PFSK-1 (cell line): ENCODE data around the gene LMNTD2.

Source experiments
- FOXP2 ChIP-seq: optimal IDR thresholded peaks from 2 replicates; pipeline ENCODE3; 2011; ENCODE audit warnings: borderline replicate concordance, control low read depth, inconsistent platforms; ENCODE audit not compliant: insufficient read depth; ENCODE audit errors: extremely low read length, extremely low read depth
- POLR2AphosphoS5 ChIP-seq: IDR thresholded peaks from 2 replicates; pipeline ENCODE4 v1.6.1; 2012; ENCODE audit warnings: low read depth, mild to moderate bottlenecking, control low read depth, low read length, moderate library complexity
- SIN3A ChIP-seq: IDR thresholded peaks from 2 replicates; pipeline ENCODE4 v1.6.1; 2012; ENCODE audit warnings: mild to moderate bottlenecking, low read length, moderate library complexity, borderline replicate concordance; ENCODE audit not compliant: insufficient read depth
- TAF1 ChIP-seq: IDR thresholded peaks from 2 replicates; pipeline ENCODE4 v1.6.1; 2012; ENCODE audit warnings: low read length, control low read depth, borderline replicate concordance; ENCODE audit not compliant: insufficient read depth
- TF ChIP-seq, protein P1 (sequence below), 2 experiments: IDR thresholded peaks; 2 replicates each; pipeline versions ENCODE4 v1.6.1 to v1.8.0; 2011 to 2012; ENCODE audit warnings: low read depth in 2 of 2, low read length in 2 of 2, control low read depth in 1 of 2, inconsistent platforms in 1 of 2, mild to moderate bottlenecking in 1 of 2, moderate library complexity in 1 of 2; ENCODE audit not compliant: insufficient read depth in 1 of 2

Gene LMNTD2

DNA sequence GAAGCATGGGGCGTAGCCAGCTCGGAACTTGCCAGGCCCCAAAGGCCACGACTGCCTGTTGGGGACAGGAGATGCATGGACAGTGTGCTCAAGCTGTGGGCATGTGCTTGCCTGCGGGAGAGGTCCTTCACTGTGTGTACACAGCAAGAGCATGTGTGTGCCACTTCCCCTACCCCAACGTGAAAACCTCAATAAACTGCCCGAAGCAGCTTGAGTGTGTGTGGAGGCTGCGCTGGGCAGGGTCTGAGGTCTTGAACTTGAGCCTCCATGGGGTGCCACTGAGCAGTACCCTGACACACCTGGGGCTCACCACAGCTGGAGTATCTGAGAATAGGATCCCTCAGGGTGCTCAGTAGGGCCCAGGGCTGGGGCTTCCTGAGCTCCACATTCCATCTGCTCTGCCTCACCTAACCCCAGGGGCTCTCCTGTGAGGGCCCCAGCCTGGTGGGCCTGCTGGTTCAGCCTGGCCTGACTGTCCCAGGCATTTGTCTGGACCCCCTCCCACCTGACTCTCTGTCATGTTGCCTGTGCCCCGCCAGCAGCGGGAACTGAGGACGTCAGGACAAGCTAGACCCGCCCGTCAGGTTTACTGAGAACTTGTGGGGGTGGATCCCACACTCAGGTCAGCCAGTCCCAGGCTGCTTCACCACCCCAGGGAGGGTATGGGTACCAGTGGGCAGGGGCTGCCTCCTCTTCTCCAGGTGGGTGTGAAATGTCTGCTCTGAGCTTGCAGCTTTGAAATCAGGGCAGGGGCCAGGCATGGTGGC is 3.5 kb upstream of the LMNTD2 start:
- TF ChIP-seq SIN3A (no peak), FOXP2 (no peak), TAF1 (no peak), POLR2AphosphoS5 (no peak)
- TF ChIP-seq, protein P1, sequence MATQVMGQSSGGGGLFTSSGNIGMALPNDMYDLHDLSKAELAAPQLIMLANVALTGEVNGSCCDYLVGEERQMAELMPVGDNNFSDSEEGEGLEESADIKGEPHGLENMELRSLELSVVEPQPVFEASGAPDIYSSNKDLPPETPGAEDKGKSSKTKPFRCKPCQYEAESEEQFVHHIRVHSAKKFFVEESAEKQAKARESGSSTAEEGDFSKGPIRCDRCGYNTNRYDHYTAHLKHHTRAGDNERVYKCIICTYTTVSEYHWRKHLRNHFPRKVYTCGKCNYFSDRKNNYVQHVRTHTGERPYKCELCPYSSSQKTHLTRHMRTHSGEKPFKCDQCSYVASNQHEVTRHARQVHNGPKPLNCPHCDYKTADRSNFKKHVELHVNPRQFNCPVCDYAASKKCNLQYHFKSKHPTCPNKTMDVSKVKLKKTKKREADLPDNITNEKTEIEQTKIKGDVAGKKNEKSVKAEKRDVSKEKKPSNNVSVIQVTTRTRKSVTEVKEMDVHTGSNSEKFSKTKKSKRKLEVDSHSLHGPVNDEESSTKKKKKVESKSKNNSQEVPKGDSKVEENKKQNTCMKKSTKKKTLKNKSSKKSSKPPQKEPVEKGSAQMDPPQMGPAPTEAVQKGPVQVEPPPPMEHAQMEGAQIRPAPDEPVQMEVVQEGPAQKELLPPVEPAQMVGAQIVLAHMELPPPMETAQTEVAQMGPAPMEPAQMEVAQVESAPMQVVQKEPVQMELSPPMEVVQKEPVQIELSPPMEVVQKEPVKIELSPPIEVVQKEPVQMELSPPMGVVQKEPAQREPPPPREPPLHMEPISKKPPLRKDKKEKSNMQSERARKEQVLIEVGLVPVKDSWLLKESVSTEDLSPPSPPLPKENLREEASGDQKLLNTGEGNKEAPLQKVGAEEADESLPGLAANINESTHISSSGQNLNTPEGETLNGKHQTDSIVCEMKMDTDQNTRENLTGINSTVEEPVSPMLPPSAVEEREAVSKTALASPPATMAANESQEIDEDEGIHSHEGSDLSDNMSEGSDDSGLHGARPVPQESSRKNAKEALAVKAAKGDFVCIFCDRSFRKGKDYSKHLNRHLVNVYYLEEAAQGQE (IDR thresholded peaks at IDR 0.05; ENCODE audit: insufficient read depth in 1 of 2, low read depth in 2 of 2, low read length in 2 of 2) = no peak

DNA sequence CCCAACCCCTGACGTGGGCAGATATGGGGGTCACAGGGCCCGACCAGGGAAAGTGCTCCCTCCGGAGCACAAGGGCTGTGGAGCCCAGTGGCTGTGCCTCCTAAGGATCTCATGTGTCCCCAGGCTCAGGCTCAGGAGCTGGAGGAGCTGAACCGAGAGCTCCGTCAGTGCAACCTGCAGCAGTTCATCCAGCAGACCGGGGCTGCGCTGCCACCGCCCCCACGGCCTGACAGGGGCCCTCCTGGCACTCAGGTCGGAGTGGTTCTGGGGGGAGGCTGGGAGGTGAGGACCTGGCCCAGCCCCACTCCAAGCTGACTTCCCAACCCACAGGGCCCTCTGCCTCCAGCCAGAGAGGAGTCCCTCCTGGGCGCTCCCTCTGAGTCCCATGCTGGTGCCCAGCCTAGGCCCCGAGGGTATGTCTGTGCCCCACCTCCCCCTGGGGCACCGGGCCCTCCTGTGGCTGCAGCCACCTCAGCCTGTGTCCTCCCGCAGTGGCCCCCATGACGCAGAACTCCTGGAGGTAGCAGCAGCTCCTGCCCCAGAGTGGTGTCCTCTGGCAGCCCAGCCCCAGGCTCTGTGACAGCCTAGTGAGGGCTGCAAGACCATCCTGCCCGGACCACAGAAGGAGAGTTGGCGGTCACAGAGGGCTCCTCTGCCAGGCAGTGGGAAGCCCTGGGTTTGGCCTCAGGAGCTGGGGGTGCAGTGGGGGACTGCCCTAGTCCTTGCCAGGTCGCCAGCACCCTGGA is 2.7 kb upstream of the LMNTD2 start:
- TF ChIP-seq POLR2AphosphoS5 (no peak), TAF1 (no peak), FOXP2 (no peak), SIN3A (no peak)

DNA sequence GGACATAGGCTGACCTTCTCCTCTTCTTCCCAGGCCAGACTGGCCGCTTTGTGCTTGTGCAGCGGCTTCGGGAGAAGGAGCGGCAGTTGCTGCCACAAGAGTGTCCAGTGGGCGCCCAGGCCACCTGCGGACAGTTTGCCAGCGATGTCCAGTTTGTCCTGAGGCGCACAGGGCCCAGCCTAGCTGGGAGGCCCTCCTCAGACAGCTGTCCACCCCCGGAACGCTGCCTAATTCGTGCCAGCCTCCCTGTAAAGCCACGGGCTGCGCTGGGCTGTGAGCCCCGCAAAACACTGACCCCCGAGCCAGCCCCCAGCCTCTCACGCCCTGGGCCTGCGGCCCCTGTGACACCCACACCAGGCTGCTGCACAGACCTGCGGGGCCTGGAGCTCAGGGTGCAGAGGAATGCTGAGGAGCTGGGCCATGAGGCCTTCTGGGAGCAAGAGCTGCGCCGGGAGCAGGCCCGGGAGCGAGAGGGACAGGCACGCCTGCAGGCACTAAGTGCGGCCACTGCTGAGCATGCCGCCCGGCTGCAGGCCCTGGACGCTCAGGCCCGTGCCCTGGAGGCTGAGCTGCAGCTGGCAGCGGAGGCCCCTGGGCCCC is 1.6 kb upstream of the LMNTD2 start:
- TF ChIP-seq TAF1 (no peak), SIN3A (no peak)
- TF ChIP-seq, protein P1 (IDR thresholded peaks at IDR 0.05; ENCODE audit: insufficient read depth in 1 of 2, low read depth in 2 of 2, low read length in 2 of 2) = no peak

DNA sequence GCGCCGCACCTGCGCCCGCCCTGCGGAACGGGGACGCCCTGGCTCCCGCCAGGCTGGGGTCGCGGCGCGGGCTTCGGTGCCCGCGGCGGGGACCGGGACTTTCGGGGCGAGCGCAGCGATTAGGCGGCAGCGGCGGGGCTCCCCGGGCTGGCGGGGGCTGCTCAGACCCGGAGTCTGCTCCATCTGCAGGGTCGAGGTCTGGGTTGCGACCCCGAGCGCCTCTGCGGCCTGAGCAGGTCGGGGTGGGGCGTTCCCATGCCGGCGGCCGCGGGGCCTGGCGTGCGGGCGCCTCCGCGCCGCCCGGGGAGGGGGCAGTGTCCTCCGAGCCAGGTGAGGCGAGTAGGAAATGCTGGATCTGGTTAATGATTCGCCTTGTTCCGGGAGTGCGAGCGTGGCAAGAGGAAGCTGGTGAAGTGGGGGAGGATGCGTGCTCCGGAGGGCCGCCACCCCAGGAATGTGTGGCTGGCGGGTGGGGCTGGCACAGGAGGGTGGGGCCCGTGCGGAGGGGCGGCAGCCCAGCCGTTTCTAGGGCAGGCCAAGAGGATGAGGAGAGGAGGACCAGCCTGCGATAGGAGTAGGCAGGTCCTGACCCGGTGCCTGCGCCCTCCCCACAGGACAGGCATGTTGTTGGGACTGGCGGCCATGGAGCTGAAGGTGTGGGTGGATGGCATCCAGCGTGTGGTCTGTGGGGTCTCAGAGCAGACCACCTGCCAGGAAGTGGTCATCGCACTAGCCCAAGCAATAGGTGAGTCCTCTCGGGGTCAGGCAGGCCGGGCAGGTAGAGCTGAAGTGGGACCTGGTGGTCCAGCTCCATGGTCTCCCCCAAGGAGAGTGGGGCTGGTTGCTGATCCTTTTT is 838 bp upstream of the LMNTD2 start:
- TF ChIP-seq POLR2AphosphoS5 = no peak
- TF ChIP-seq TAF1 = no peak
- no peak for TF ChIP-seq SIN3A
- TF ChIP-seq, protein P1 (IDR thresholded peaks at IDR 0.05; ENCODE audit: insufficient read depth in 1 of 2, low read depth in 2 of 2, low read length in 2 of 2) = no peak
- TF ChIP-seq FOXP2 = peak; percentile 12

DNA sequence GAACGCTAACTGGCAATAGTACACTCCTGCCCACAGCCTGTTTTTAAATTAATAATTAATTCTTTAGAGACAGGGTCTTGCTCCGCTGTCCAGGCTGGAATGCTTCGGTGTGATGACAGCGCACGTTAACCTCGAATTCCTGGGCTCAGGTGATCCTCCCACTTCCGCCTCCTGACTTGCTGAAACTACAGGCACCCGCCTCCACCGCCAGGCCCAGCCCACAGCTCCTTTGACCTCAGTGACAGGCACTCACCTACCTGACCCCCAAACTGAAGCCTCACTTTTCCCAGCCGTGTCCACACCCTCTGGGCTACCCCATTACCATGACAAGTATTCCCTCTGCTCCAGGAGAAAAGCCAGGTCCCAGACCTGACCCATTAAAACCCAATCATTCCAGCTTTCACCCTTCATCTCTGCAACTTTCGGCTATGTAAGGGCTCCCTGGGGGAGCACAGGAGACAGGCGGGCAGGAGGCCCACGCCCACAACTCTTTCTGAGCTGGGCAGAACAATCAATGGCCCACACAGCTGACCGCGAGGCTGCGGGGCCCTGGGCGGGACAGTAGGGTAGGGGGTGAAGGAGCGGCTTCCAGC is 730 bp downstream of the LMNTD2 start:
- TF ChIP-seq TAF1 = no peak
- TF ChIP-seq FOXP2 = no peak
- TF ChIP-seq SIN3A = no peak
- no peak for TF ChIP-seq POLR2AphosphoS5
- TF ChIP-seq, protein P1 (IDR thresholded peaks at IDR 0.05; ENCODE audit: insufficient read depth in 1 of 2, low read depth in 2 of 2, low read length in 2 of 2) = no peak
